SH-SY5Y (cell line): ENCODE results near the gene ATP6V1A.

Experiments
- GATA2 ChIP-seq: IDR thresholded peaks from 2 replicates; pipeline ENCODE4 v1.6.1; 2011; ENCODE audit warnings: mild to moderate bottlenecking, low read depth, low read length
- GATA3 ChIP-seq: IDR thresholded peaks from 2 replicates; pipeline ENCODE4 v1.6.1; 2011; ENCODE audit warnings: low read depth, mild to moderate bottlenecking, low read length, moderate library complexity

DNA sequence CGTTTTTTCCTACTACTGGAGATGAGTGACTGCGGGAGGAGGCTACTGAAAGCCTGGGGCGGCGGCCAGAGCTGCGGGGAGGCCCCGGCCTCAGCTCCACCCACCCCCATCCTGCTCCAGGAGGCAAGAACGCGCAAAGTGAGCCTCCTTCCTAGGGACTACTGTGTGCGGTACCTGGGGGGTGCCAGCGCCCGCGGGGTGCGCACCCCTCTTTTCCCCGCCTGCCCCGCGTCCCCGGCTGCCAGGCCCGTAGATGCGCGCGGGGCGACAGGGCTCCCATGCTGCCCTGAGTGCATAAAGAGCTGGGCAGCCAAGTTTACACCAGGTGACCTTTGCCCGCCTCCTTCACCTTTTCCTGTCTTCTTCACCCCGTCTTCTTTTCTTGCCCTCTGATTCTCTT is 47.9 kb upstream of the ATP6V1A start:
- TF ChIP-seq GATA2 = no peak
- TF ChIP-seq GATA3 = no peak
